Placental epithelial cell (primary cell): Measurements from ENCODE around the gene NUDT21. TPM values are rescaled to one million over a fixed set of nuclear protein-coding genes. Genes with fewer than 3 reads are reported as not detected.

Experiments used
- total RNA-seq: library from RNA; depleted of rRNA; stranded (reverse); fragments of >200 nt; gene quantifications from 2 replicates; pipeline ENCODE4 v1.2.3, GENCODE V29; 2012

Gene NUDT21
- total RNA-seq, result 41.6 and 67.2 TPM in 2 replicates

GRCh38 chr16:56450986-56451752 is at the start of gene NUDT21, which contains the start of gene OGFOD1:
Gene NUDT21 (minus strand): TSS chr16:56451332. CDS start chr16:56451202, 130 bp downstream.
Gene OGFOD1 (plus strand): TSS chr16:56451554. CDS start chr16:56451613, 59 bp downstream.

DNA sequence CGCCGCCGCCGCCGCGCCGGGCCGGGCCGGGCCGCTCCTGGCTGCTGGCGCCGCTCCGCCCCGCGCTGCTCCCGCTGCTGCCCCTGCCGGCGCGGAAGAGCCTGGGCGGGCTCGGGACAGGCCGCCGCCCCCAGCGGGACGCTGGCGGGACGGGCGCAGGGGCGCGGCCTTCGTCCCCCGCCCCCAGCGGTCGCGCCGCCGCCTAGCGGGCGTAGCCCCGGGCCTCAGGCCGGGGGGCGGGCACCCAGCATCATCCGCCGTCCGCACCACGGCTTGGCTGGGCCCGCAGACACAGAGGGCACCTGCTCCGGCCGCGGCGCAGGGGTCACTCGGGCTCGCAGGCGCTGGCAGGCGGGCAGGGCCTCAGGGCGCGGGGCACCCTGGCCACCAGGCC is 25.7 kb downstream of the NUDT21 start, which contains the start of gene AMFR:
AMFR (minus strand) TSS at position 107 of the 394 bp plus-strand sequence. CDS start 218 bp downstream, outside the sequence.

Other genes starting within 250 kb of the NUDT21 start
- gene AMFR, start 25.8 kb downstream of the NUDT21 start, total RNA-seq, result 212 and 216 TPM in 2 replicates
- 33.4 and 109 TPM in 2 replicates for gene OGFOD1, start 222 bp upstream of the NUDT21 start, total RNA-seq
- gene BBS2, start 68.7 kb upstream of the NUDT21 start, total RNA-seq, result 42.6 and 61.2 TPM in 2 replicates
- gene MT4, start 113.7 kb upstream of the NUDT21 start, total RNA-seq, result not detected in 2 replicates
- not detected in 2 replicates for gene MT3, start 138.2 kb upstream of the NUDT21 start, total RNA-seq
- gene MT2A, start 157.3 kb upstream of the NUDT21 start, total RNA-seq, result 3.1 and 6.9 TPM in 2 replicates
- gene MT1E, start 174.4 kb upstream of the NUDT21 start, total RNA-seq, result 52.9 and 91.5 TPM in 2 replicates
- gene MT1M, start 181.3 kb upstream of the NUDT21 start, total RNA-seq, result 0.22 and 0.79 TPM in 2 replicates
- not detected in 2 replicates for gene MT1A, start 187.3 kb upstream of the NUDT21 start, total RNA-seq
- gene MT1B, start 200.6 kb upstream of the NUDT21 start, total RNA-seq, result not detected in 2 replicates
- gene MT1F, start 206.6 kb upstream of the NUDT21 start, total RNA-seq, result 9.1 and 14.5 TPM in 2 replicates
- not detected in 2 replicates for gene MT1G, start 216.7 kb upstream of the NUDT21 start, total RNA-seq
- 1.5 TPM in 1 of 2 replicates, not detected in the other for gene MT1H, start 218.5 kb upstream of the NUDT21 start, total RNA-seq
- 36.9 and 47.0 TPM in 2 replicates for gene MT1X, start 231.1 kb upstream of the NUDT21 start, total RNA-seq